ENCODE measurements around the gene TRIM22. TPM values are rescaled to one million over a fixed set of nuclear protein-coding genes. Genes with fewer than 3 reads are reported as not detected.

Gene TRIM22
- total and polyA plus RNA-seq, 2 donors = 78.1 to 144 TPM

- Histone ChIP-seq H3K9me3 (ENCODE audit: control insufficient read depth in 2 of 2, insufficient read depth in 1 of 2, low read length in 1 of 2) (no peaks in the 10 kb centered on the region), H3K27me3 (ENCODE audit: control insufficient read depth in 2 of 2, insufficient read depth in 1 of 2, low read length in 1 of 2) (no peaks in the 10 kb centered on the region), H3K4me3 (ENCODE audit: low read length in 2 of 2) (no peak overlapping the region), H3K27ac (ENCODE audit: low read depth in 1 of 2, low read length in 1 of 2) (no peak overlapping the region), H3K4me1 (ENCODE audit: control insufficient read depth in 2 of 2, insufficient read depth in 2 of 2, low read length in 2 of 2) (no peaks in the 10 kb centered on the region), H3K36me3 (ENCODE audit: control insufficient read depth in 2 of 2, insufficient read depth in 2 of 2, low read length in 1 of 2) (no peaks in the 10 kb centered on the region)
- WGBS = 96% methylated on average over 3 of the region's 3 CpGs
- DNase-seq (ENCODE audit: low read depth in 6 of 9, low spot score in 9 of 9) = no peak
These were observed 60.2 kb downstream of the TRIM22 start for GRCh38 chr11:5749836-5750235.

DNA sequence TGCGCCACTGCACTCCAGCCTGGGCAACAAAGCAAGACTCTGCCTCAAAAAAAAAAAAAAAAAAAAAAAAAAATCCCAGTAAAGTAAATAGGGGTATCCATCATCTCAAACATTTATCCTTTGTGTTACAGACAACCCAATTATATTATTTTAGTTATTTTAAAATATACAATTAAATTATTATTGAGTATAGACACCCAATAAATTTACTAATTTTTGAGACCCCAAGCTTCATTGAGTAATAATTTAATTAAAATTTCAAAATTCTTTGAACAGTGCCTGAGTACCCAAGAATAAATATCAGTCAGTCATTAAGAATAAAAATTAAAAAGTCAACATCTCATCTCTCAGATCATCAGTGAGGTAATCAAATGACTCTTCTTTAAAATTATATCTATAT lies 64.4 kb downstream of the TRIM22 start, which contains the start of gene OR52N4:
Gene OR52N4, plus strand, starts transcription at position 301 of the 400 bp plus-strand sequence. CDS start 498 bp downstream, outside the sequence.
- no peaks in the 10 kb centered on the region for H3K4me1 ChIP-seq (ENCODE audit: control insufficient read depth in 2 of 2, insufficient read depth in 2 of 2, low read length in 2 of 2)

More for the DNA sequence above, 64.4 kb downstream of the TRIM22 start, which contains the start of gene OR52N4:
- no peak for DNase-seq (ENCODE audit: low read depth in 6 of 9, low spot score in 9 of 9)
- H3K27ac ChIP-seq (ENCODE audit: low read depth in 1 of 2, low read length in 1 of 2) = no peak within 1 kb of the TSS
- H3K9me3 ChIP-seq (ENCODE audit: control insufficient read depth in 2 of 2, insufficient read depth in 1 of 2, low read length in 1 of 2) = no peaks in the 10 kb centered on the region
- no peaks in the 10 kb centered on the region for H3K27me3 ChIP-seq (ENCODE audit: control insufficient read depth in 2 of 2, insufficient read depth in 1 of 2, low read length in 1 of 2)
- WGBS = 100% methylated on average over 1 of the region's 1 CpG
- H3K36me3 ChIP-seq (ENCODE audit: control insufficient read depth in 2 of 2, insufficient read depth in 2 of 2, low read length in 1 of 2) = no peaks in the 10 kb centered on the region
- H3K4me3 ChIP-seq (ENCODE audit: low read length in 2 of 2) = no peak within 1 kb of the TSS

Other genes with a start within 250 kb of the TRIM22 start
- gene OR51I1, start 248.3 kb upstream of the TRIM22 start, total RNA-seq = not detected
- gene OR51I1, start 248.3 kb upstream of the TRIM22 start, polyA plus RNA-seq = not detected
- not detected for gene OR51I2, start 240.5 kb upstream of the TRIM22 start, total RNA-seq
- not detected for gene OR51I2, start 240.5 kb upstream of the TRIM22 start, polyA plus RNA-seq
- not detected for gene OR52D1, start 201.1 kb upstream of the TRIM22 start, total RNA-seq
- not detected for gene OR52D1, start 201.1 kb upstream of the TRIM22 start, polyA plus RNA-seq
- under 0.01 TPM for gene UBQLN3, start 179.8 kb upstream of the TRIM22 start, total RNA-seq
- gene UBQLN3, start 179.8 kb upstream of the TRIM22 start, polyA plus RNA-seq = 0.07 TPM
- 0.09 TPM for gene UBQLNL, start 173.1 kb upstream of the TRIM22 start, total RNA-seq
- gene UBQLNL, start 173.1 kb upstream of the TRIM22 start, polyA plus RNA-seq = 1.5 TPM
- 0.05 TPM for gene OR52H1, start 141.2 kb upstream of the TRIM22 start, total RNA-seq
- not detected for gene OR52H1, start 141.2 kb upstream of the TRIM22 start, polyA plus RNA-seq
- gene OR52B6, start 108.9 kb upstream of the TRIM22 start, total RNA-seq = not detected
- not detected for gene OR52B6, start 108.9 kb upstream of the TRIM22 start, polyA plus RNA-seq
- 1.7 TPM for gene TRIM6, start 93.2 kb upstream of the TRIM22 start, total RNA-seq
- 2.9 TPM for gene TRIM6, start 93.2 kb upstream of the TRIM22 start, polyA plus RNA-seq
- 15.0 TPM for gene TRIM34, start 64.8 kb upstream of the TRIM22 start, total RNA-seq
- 8.0 TPM for gene TRIM34, start 64.8 kb upstream of the TRIM22 start, polyA plus RNA-seq
- gene TRIM5, start 4.7 kb upstream of the TRIM22 start, total RNA-seq = 17.6 TPM
- gene TRIM5, start 4.7 kb upstream of the TRIM22 start, polyA plus RNA-seq = 12.2 TPM
- gene OR56B1, start 46.7 kb downstream of the TRIM22 start, total RNA-seq = not detected
- gene OR56B1, start 46.7 kb downstream of the TRIM22 start, polyA plus RNA-seq = 0.11 TPM
- 0.09 TPM for gene OR52N4, start 64.5 kb downstream of the TRIM22 start, total RNA-seq
- 0.73 TPM for gene OR52N4, start 64.5 kb downstream of the TRIM22 start, polyA plus RNA-seq
- gene OR52N5, start 93.6 kb downstream of the TRIM22 start, total RNA-seq = not detected
- 0.05 TPM for gene OR52N5, start 93.6 kb downstream of the TRIM22 start, polyA plus RNA-seq
- not detected for gene OR52N1, start 101.5 kb downstream of the TRIM22 start, total RNA-seq
- gene OR52N1, start 101.5 kb downstream of the TRIM22 start, polyA plus RNA-seq = not detected
- not detected for gene OR52N2, start 119.1 kb downstream of the TRIM22 start, total RNA-seq
- gene OR52N2, start 119.1 kb downstream of the TRIM22 start, polyA plus RNA-seq = 0.23 TPM
- gene OR52E6, start 152.1 kb downstream of the TRIM22 start, total RNA-seq = not detected
- not detected for gene OR52E6, start 152.1 kb downstream of the TRIM22 start, polyA plus RNA-seq
- gene OR52E8, start 167.9 kb downstream of the TRIM22 start, total RNA-seq = not detected
- gene OR52E8, start 167.9 kb downstream of the TRIM22 start, polyA plus RNA-seq = not detected
- not detected for gene OR52E4, start 190.8 kb downstream of the TRIM22 start, total RNA-seq
- not detected for gene OR52E4, start 190.8 kb downstream of the TRIM22 start, polyA plus RNA-seq
- gene OR52E5, start 203.4 kb downstream of the TRIM22 start, total RNA-seq = not detected
- 0.05 TPM for gene OR52E5, start 203.4 kb downstream of the TRIM22 start, polyA plus RNA-seq